Measurements from ENCODE around the gene LETM1.

GRCh38 chr4:1870328-1870577 is 14.3 kb upstream of the LETM1 start:
- no peak for TF ChIP-seq TAF1 (IDR thresholded peaks at IDR 0.05; ENCODE audit: borderline replicate concordance, insufficient read depth, low read length)
- TF ChIP-seq, protein P1, sequence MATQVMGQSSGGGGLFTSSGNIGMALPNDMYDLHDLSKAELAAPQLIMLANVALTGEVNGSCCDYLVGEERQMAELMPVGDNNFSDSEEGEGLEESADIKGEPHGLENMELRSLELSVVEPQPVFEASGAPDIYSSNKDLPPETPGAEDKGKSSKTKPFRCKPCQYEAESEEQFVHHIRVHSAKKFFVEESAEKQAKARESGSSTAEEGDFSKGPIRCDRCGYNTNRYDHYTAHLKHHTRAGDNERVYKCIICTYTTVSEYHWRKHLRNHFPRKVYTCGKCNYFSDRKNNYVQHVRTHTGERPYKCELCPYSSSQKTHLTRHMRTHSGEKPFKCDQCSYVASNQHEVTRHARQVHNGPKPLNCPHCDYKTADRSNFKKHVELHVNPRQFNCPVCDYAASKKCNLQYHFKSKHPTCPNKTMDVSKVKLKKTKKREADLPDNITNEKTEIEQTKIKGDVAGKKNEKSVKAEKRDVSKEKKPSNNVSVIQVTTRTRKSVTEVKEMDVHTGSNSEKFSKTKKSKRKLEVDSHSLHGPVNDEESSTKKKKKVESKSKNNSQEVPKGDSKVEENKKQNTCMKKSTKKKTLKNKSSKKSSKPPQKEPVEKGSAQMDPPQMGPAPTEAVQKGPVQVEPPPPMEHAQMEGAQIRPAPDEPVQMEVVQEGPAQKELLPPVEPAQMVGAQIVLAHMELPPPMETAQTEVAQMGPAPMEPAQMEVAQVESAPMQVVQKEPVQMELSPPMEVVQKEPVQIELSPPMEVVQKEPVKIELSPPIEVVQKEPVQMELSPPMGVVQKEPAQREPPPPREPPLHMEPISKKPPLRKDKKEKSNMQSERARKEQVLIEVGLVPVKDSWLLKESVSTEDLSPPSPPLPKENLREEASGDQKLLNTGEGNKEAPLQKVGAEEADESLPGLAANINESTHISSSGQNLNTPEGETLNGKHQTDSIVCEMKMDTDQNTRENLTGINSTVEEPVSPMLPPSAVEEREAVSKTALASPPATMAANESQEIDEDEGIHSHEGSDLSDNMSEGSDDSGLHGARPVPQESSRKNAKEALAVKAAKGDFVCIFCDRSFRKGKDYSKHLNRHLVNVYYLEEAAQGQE (IDR thresholded peaks at IDR 0.05; ENCODE audit: insufficient read depth in 1 of 2, low read depth in 2 of 2, low read length in 2 of 2), result no peak

All from PFSK-1 (cell line).